D721Med (cell line): ENCODE measurements around the gene PRR20G.
"Not testable (repeated sequence)": the region's sequence is repeated elsewhere in the genome, so short reads cannot be mapped to it uniquely, and the experiment has no call there.

Experiments
- DNase-seq: peaks from one replicate; pipeline ENCODE4 v3.0.0; 2011; ENCODE audit warnings: low spot score; ENCODE audit not compliant: insufficient read length
- FAIRE-seq: peaks from 2 replicates; lab custom pipeline; 2011; peaks lifted over from hg19 to GRCh38; lab: Jason Lieb, UNC
- TF ChIP-seq, protein P1 (sequence below): IDR thresholded peaks from 2 replicates; pipeline ENCODE4 v1.5.1; 2012; ENCODE audit warnings: mild to moderate bottlenecking, control low read depth; ENCODE audit not compliant: insufficient read depth; ENCODE audit errors: missing control alignments

PRR20G gene

DNA sequence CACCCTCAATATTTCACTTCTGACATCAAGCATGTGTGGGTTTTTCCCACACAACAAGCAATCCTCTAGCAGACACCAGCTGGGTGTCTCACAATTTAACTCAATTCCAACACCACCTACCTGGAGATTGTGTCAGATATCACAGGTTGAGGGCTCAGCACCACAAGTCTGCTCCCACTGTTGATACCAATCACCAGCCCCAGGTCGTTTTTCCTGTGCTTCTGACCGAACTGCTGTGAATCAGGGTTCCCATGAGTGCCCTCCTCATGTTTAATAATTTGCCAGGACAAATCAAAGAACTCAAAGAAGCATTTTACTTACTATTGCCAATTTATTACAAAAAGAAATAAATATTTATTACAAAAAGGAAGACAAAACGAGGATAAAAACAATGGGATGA is 25.0 kb upstream of the PRR20G start:
- TF ChIP-seq, protein P1, sequence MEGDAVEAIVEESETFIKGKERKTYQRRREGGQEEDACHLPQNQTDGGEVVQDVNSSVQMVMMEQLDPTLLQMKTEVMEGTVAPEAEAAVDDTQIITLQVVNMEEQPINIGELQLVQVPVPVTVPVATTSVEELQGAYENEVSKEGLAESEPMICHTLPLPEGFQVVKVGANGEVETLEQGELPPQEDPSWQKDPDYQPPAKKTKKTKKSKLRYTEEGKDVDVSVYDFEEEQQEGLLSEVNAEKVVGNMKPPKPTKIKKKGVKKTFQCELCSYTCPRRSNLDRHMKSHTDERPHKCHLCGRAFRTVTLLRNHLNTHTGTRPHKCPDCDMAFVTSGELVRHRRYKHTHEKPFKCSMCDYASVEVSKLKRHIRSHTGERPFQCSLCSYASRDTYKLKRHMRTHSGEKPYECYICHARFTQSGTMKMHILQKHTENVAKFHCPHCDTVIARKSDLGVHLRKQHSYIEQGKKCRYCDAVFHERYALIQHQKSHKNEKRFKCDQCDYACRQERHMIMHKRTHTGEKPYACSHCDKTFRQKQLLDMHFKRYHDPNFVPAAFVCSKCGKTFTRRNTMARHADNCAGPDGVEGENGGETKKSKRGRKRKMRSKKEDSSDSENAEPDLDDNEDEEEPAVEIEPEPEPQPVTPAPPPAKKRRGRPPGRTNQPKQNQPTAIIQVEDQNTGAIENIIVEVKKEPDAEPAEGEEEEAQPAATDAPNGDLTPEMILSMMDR = no peak
- FAIRE-seq (no peak), DNase-seq (no peak)

DNA sequence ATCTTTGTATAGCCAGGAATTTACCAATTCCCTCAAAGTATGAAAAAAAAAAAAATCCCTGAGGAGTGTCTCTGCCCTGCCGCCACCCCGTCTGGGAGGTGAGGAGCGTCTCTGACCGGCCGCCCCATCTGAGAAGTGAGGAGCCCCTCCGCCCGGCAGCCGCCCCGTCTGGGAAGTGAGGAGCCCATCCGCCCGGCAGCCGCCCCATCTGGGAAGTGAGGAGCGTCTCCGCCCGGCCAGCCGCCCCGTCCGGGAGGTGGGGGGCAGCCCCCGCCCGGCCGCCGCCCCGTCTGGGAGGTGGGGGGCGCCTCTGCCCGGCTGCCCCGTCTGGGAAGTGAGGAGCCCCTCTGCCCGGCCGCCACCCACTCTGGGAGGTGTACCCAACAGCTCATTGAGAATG is 21.0 kb upstream of the PRR20G start:
- not testable (repeated sequence) for FAIRE-seq, DNase-seq

DNA sequence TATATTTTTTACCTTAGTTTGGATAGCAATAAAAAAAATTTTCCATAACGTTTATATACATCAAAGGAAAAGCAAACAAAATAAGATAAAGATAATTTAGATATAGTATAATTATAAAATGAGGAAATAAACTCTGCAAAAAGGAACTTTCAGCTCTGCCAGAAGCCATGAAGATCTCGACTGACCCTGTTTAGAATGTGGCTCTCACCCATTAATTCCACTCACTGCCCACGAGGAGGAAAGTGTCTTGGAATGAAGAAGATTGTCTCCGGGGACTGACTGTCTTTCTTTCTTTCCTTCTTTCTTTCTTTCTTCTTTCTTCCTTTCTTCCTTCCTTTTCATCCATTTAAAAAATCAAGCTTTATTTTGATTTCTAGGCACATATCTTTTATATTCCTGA is 20.1 kb upstream of the PRR20G start:
- no peak for FAIRE-seq
- TF ChIP-seq, protein P1 = no peak
- no peak for DNase-seq

DNA sequence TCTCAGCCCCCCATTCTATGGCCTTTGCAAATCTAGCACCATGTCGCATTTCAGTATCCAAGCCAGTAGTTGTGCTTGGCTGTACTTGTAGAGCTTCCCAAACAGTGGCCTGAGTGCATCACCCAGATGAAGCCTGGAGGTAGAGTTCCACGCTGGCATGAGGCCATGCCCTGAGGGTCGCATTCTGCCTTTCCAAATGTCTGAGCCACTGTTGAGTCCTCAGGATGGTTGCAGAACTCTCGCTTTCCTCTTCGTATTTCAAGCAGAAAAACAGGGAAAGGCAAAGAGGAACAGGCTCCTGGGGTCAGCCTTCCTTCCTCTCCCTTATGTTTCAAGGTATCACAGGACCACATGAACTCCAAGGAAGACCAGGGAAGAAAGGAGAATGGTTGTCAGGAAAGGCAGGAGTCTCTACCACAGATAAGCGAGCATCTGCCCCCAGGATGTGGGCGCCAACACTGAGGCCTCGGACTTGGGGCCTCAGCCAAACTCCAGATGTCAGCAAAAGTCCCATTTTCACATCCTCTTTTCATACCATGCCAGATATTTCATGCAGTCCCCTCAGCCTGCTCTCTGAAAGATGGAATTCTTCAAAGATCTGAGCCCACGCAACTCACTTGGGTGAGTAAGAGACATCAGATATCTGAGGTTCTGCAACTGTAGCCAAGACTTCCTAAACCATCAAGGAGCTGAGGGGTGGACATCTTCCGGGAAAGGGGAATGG is 19.4 kb upstream of the PRR20G start:
- no peak for DNase-seq
- FAIRE-seq = no peak
- TF ChIP-seq, protein P1 = no peak

DNA sequence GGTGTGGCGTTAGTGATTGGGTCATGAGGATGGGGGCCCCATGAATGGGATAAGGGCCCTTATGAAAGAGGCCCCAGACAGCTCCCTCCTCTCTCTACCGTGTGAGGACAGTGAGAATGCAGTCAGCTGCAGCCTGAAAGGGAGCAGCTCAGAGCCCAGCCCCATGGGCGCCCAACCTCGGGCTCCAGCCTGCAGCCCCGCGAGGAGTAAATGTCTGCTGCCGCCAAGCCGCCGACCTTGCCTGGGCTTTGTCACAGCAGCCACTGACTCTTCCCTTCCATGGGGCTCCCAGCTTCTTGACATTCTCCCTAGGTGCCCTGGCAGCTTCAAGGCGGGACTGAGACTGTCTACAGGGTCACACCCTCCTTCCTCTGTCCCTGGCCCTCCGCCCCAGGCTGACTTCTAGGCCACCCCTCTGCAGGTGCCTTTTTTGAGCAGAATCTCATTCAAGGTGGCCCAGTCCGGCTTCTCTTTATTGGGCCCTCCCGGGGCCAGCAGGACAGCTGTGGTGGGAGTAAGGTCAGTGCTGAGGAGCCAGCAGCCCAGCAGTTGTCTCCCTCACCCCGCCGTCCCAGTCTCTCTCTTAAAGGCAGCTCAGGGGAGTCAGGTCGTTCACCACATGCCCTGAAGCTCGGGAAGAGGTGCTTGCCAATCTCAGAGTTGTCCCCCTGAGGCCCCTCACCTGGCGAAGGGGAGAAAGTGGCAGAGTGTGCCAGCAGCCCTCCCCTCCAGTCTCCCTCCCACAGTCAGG is 18.7 kb upstream of the PRR20G start:
- FAIRE-seq = no peak
- no peak for DNase-seq
- TF ChIP-seq, protein P1 = no peak

DNA sequence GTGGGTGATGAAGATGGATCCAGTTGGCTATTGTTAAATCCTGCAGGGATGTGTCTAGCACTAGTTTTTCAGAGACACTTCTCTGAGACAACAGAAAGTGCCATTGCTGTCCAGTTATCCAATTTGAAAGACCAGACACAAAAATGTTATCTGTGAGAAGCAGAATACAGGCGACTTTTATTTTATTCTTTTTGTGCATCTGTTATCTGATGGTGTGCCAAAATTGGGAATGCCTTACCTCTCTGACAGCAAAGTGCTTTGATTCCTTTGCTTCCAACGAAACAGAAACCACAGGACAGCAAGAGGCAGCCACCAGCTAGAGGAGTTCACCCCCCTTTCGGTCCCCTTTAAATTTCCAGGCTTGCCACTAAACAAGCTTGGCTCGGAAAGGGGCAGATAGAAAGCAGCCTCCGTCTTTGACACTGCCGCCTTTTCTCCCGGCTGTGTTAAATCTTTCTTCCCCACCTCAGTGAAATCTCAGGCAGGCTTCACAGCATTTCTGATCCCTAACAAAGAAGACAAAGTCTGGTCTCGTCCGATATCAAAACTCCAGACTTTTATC is 17.7 kb upstream of the PRR20G start:
- DNase-seq = no peak
- FAIRE-seq = no peak
- TF ChIP-seq, protein P1 = no peak

DNA sequence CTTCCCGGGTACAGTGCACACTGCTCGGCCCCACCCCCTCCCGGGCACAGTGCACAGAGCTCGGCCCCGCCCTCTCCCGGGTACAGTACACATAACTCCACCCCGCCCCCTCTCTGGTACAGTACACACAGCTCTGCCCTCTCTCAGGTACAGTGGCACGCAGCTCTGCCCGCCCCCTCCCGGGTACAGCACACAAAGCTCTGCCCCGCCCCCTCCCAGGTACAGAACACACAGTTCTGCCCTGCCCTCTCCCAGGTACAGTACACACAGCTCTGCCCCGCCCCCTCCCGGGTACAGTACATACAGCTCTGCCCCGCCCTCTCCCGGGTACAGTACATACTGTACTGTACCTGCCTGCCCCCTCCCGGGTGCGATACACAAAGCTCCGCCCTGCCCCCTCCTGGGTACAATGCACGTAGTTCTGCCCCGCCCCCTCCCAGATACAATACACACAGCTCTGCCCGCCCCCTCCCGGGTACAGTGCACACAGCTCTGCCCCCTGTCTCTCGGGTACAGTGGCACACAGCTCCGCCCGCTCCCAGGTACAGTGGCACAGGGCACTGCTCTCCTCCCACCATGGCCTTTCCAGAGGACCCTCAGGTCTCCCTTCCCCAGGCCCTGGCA is 16.4 kb upstream of the PRR20G start:
- DNase-seq (no peak), FAIRE-seq (no peak)
- TF ChIP-seq, protein P1 = no peak
